ENCODE data around the gene KIAA1755.
A peak's percentile ranks its signal among the peaks of the same experiment; 100 is the strongest.

The KIAA1755 gene

GRCh38 chr20:38202153-38202981 lies 58.2 kb downstream of the KIAA1755 start:
- no peak for DNase-seq

- DNase-seq, result peak; percentile 90
Observed at GRCh38 chr20:38201356-38201755, 59.2 kb downstream of the KIAA1755 start.

- DNase-seq, result no peak
Observed at GRCh38 chr20:38200646-38201045, 59.9 kb downstream of the KIAA1755 start.

- DNase-seq, result no peak
Observed at GRCh38 chr20:38199501-38200390, 60.8 kb downstream of the KIAA1755 start.

GRCh38 chr20:38198238-38198861 lies 62.2 kb downstream of the KIAA1755 start:
- peak; percentile 60 for DNase-seq

- no peak for DNase-seq
Observed at GRCh38 chr20:38197619-38198018, 62.9 kb downstream of the KIAA1755 start.

- no peak for DNase-seq
Observed at GRCh38 chr20:38197217-38197616, 63.3 kb downstream of the KIAA1755 start.

- peak; percentile 88 for DNase-seq
Observed at GRCh38 chr20:38196592-38196991, 63.9 kb downstream of the KIAA1755 start.

- no peak for DNase-seq
Observed at GRCh38 chr20:38196076-38196475, 64.5 kb downstream of the KIAA1755 start.

- DNase-seq, result no peak
Observed at GRCh38 chr20:38195521-38195920, 65.0 kb downstream of the KIAA1755 start.

GRCh38 chr20:38194971-38195504 lies 65.5 kb downstream of the KIAA1755 start:
- no peak for DNase-seq

- no peak for DNase-seq
Observed at GRCh38 chr20:38193586-38194105, 66.9 kb downstream of the KIAA1755 start.

- DNase-seq, result no peak
Observed at GRCh38 chr20:38192323-38192885, 68.1 kb downstream of the KIAA1755 start.

- no peak for DNase-seq
Observed at GRCh38 chr20:38191654-38192053, 68.9 kb downstream of the KIAA1755 start.

- DNase-seq, result no peak
Observed at GRCh38 chr20:38190936-38191371, 69.6 kb downstream of the KIAA1755 start.

- no peak for DNase-seq
Observed at GRCh38 chr20:38190166-38190565, 70.4 kb downstream of the KIAA1755 start.

GRCh38 chr20:38187517-38187916 lies 73.0 kb downstream of the KIAA1755 start:
- DNase-seq, result peak; percentile 45

GRCh38 chr20:38186788-38187221 lies 73.7 kb downstream of the KIAA1755 start:
- DNase-seq, result peak; percentile 54

- no peak for DNase-seq
Observed at GRCh38 chr20:38184101-38184500, 76.4 kb downstream of the KIAA1755 start.

GRCh38 chr20:38181971-38182370 lies 78.6 kb downstream of the KIAA1755 start:
- no peak for DNase-seq

- peak; percentile 57 for DNase-seq
Observed at GRCh38 chr20:38181207-38181801, 79.2 kb downstream of the KIAA1755 start.

- peak; percentile 53 for DNase-seq
Observed at GRCh38 chr20:38180781-38181180, 79.8 kb downstream of the KIAA1755 start.

Data from EL (cell line).